ENCODE data around the gene STK31.
A peak's percentile ranks its signal among the peaks of the same experiment; 100 is the strongest.
"Not testable (repeated sequence)": the region's sequence is repeated elsewhere in the genome, so short reads cannot be mapped to it uniquely, and the experiment has no call there.

STK31 gene, protein sequence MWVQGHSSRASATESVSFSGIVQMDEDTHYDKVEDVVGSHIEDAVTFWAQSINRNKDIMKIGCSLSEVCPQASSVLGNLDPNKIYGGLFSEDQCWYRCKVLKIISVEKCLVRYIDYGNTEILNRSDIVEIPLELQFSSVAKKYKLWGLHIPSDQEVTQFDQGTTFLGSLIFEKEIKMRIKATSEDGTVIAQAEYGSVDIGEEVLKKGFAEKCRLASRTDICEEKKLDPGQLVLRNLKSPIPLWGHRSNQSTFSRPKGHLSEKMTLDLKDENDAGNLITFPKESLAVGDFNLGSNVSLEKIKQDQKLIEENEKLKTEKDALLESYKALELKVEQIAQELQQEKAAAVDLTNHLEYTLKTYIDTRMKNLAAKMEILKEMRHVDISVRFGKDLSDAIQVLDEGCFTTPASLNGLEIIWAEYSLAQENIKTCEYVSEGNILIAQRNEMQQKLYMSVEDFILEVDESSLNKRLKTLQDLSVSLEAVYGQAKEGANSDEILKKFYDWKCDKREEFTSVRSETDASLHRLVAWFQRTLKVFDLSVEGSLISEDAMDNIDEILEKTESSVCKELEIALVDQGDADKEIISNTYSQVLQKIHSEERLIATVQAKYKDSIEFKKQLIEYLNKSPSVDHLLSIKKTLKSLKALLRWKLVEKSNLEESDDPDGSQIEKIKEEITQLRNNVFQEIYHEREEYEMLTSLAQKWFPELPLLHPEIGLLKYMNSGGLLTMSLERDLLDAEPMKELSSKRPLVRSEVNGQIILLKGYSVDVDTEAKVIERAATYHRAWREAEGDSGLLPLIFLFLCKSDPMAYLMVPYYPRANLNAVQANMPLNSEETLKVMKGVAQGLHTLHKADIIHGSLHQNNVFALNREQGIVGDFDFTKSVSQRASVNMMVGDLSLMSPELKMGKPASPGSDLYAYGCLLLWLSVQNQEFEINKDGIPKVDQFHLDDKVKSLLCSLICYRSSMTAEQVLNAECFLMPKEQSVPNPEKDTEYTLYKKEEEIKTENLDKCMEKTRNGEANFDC

GRCh38 chr7:23710000-23710399, at the start of gene STK31:
Gene STK31 (plus strand): TSS chr7:23710219. CDS start chr7:23710286, 67 bp downstream.
- DNase-seq (ENCODE audit: low read depth), result no peak

DNA sequence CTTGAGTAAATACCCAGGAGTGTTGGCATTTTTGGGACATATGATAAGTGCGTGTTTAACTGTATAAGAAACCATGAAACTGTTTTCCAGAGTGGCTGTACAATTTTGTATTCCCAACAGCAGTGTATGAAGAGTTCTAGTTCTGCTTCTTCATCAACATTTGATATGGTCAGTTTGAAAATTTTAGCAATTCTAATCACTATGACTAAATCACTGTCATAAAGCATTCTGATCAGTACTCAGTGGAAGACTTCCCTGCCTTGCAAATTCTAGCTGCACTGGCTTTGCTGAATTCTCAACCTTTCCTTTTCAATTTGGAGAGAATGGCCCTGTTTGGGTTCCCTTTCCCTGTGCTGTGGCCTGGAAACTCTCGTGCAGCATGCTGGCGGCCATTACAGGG, 48.6 kb upstream of the STK31 start:
- no peak for DNase-seq (ENCODE audit: low read depth)

DNA sequence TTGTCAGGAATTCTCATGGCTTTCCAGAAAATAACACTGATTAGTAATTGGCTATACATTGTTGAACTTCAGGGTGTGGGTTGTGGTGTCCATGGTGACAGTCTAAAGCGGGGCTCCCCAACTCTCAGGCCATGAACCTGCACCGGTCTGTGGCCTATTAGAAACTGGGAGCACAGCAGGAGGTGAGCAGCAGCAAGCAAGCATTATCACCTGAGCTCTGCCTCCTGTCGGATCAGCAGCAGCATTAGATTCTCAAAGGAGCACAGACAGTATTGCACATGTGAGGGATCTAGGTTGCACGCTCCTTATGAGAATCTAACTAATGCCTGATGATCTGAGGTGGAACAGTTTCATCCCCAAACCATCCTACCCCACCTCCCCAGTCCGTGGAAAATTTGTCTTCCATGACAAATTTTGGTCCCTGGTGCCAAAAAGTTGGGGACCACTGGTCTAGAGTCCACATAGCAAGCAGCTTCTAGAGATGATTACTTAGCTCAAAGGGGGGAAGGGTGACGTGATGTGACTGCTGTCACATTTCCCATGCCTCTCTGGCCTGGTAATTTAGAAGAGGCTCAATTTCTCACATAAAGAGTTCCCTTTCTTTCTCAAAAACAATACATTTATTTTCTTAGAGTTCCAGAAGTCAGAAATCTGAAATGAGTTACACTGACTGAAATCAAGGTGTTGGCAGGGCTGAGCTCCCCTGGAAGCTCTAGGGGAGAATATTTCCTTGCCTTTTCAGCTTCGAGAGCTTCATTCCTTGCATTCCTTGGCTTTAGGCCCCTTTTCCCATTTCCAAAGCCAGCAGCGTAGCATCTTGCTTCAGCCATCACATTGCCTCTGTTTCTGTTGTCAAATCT, 47.7 kb upstream of the STK31 start:
- peak; percentile 10 for DNase-seq (ENCODE audit: low read depth)

DNA sequence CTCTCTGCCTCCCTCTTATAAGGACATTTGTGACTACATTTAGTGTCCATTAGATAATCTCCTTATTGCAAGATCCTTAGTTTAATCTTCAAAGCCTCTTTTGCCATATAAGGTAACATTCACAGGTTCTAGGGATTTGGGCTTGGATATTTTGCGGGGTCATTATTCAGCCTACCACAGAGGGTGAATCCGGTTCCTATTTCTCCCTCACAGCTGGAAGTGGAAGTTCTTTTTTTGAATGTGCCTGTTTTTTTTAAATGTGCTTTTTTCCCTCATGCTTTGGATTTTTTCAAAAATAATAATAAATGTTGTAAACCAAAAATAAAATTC, 47.1 kb upstream of the STK31 start:
- no peak for DNase-seq (ENCODE audit: low read depth)

DNA sequence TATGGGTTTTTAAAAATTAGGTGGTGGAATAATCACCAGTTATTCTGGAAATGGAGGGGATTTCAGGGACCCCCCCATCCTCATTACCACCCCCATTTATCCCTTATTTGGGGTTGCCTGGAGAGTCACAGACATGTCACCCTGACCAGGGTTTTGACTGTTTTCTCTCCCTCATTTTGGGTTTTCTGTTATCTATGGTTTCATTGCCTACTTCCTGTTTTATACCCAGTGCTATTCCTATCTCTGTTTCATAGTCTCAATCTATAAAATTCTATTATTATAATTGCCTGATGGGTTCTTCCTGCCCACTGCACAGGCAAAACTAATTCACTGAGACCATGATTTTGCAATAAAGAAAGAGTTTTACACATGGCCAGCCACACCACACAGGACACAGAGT, 45.9 kb upstream of the STK31 start:
- DNase-seq (ENCODE audit: low read depth), result no peak

DNA sequence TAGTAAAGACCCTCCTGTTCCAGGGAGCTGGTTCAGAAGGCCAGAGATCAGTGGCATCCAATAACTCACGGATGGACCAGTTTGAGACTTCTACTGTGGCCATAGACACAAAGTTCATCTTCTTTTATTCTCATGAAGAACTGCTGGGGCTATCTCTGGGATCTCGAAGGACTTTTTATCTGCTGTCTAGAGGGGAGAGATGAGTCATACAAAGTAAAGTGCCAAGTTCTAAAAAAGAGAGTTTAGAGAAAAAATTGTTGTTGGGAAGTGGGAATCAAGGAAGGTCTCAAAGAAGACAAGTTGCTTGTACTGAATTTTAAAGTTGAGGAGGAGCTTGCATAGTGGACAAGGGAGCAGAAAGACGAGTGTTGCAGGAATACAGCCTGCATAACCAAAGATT, 38.0 kb upstream of the STK31 start:
- DNase-seq (ENCODE audit: low read depth), result peak; percentile 26

- peak; percentile 86 for DNase-seq (ENCODE audit: low read depth)
These were observed 30.1 kb upstream of the STK31 start, which contains the start of gene FAM221A for GRCh38 chr7:23679898-23680413. Gene FAM221A (plus strand): TSS chr7:23680199. CDS start chr7:23680219, 20 bp downstream.

DNA sequence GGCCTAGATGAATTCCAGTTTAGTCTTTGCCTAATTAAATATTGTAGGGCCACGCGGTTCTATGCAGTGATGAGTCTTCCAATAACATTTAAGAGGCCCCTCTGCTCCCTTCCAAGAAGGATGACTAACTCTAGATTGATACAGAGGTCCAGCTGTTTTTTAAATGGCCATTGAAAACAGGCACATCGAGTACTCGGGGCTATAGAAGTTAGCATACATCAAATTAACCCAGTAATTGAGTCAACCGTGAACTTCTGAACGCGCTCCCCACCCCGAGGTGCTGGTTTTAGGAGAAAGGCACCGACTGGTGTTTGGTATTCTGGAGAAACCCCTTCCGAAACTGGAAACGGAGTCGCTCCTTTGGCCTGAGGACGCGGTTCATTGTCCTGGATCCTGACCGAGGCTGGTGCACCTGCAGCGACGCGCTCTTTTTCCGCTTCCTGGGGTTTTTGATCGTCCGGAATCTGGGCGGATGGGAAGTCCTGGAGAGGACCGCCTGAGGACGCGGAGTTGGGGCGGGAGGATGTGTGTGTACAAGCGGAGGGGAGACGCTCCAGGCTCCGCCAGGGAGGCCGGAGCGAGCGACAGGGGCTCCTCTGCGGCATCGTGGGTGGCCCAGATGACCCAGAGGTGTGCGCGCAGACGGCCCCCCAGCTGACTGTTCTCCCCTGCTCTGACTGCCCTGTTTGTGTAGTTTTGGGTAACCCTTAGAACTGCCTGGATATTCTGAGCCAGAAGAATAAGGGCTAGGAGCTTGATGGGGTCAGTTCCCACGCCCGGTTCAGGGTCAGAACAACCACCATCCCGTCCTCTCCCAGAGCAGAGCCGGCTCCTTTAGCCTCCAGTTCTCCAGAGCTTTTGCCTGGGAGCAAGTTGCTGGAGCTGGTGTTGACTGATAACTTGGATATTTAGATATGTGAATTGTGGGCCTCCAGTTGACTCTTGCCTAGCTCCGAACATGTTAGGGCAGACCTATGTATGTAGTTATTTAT, 29.3 kb upstream of the STK31 start:
- peak; percentile 62 for DNase-seq (ENCODE audit: low read depth)

- DNase-seq (ENCODE audit: low read depth), result not testable (repeated sequence)
These were observed 26.0 kb upstream of the STK31 start for GRCh38 chr7:23684041-23684440.

DNA sequence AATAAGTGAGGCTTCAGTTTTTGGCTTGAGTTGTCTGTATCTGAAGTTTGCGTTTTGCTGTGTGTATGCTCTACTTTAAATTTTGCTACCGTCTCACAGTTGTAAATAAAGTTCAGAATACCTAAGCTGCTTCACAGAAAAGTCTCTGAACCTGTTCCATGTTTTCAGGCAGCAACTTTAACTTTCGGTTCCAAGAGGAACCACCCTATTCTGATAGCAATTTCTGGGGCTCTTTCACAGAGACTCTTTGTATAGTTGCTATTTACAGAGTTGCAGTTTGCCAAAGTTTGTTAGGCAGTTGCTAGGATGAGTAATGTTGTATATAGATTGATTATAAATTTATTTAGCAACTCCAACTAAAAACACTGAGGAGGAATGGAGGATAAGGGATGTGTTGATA, 24.3 kb upstream of the STK31 start:
- no peak for DNase-seq (ENCODE audit: low read depth)

GRCh38 chr7:23687011-23687410, 23.0 kb upstream of the STK31 start:
- DNase-seq (ENCODE audit: low read depth), result peak; percentile 24

GRCh38 chr7:23689165-23689564, 20.9 kb upstream of the STK31 start:
- no peak for DNase-seq (ENCODE audit: low read depth)

- DNase-seq (ENCODE audit: low read depth), result peak; percentile 65
These were observed 18.7 kb upstream of the STK31 start for GRCh38 chr7:23691320-23691719.

- DNase-seq (ENCODE audit: low read depth), result no peak
These were observed 16.8 kb upstream of the STK31 start for GRCh38 chr7:23693224-23693623.

- peak; percentile 62 for DNase-seq (ENCODE audit: low read depth)
These were observed 13.0 kb upstream of the STK31 start for GRCh38 chr7:23696916-23697441.

DNA sequence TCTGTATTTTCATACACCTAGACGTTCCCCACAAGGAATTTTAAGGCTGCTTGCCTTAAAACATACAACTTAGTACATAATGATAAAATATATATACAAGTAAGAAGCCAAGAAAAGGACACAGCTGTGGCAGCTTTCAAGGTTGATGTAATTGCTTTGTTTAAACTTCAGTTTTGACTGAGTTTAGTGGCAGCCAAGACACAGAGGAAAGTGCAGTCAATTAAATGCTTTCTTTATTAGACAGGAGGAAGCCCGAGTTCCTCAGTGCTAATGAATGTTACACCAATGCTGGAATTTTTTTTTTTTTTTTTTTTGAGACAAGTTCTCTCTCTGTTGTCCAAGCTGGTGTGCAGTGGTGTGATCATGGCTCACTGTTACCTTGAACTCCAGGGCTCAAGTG, 11.2 kb upstream of the STK31 start:
- DNase-seq (ENCODE audit: low read depth), result no peak

DNA sequence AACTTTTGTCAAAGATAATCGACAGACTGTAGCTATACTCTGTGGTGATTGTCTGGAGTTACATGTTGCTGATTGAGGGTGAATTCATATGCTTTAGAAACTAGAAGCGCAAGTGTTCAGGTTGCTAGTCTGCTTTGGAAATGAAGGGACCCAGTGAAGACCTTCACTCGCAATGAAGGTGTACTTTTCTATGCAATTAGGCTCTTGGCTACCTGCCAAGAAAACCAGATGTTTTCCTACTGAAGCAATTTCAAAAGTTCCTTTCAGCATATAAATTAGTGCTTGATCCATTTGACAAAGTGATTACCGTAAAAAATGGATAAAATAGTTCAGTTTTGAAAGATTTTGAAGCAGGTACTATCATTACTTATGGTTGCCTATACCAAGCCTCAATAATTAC, 10.0 kb upstream of the STK31 start:
- no peak for DNase-seq (ENCODE audit: low read depth)

DNA sequence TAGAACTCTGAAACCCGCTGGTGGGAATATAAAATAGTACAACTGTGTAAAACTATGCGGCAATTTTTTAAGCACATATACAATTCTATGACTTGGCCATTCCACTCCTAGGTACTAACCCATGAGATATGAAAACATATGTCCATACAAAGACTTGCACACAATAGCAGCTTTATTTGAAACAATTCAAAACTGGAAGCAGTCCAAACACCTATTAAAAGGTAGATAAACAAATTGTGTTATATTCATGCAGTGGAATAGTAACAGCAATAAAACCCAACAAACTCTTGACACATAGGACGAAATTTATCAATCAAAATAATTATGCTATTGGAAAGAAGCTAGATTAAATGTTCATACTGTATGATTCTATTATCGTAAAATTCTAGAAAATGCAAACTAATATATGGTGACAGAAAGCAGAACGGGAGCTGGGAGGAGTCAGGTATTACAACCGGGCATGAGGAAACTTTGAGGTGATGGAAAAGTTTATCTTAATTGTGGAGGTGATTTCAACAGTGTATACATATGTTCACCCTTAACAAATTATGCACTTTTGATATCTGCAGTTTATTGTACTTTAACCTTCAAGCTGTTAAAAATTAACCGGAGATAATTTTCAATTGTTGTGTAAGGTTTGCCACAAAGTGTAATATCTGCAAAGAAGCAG, 803 bp upstream of the STK31 start:
- DNase-seq (ENCODE audit: low read depth), result no peak
